GM18868 (cell line): ENCODE results near the gene MAPK1IP1L.
"Not testable (repeated sequence)": the region's sequence is repeated elsewhere in the genome, so short reads cannot be mapped to it uniquely, and the experiment has no call there.

ENCODE experiments used
- ATAC-seq: cut with Tn5 transposase; IDR thresholded peaks from one replicate; pipeline ENCODE4 v1.9.1; 2021; ENCODE audit warnings: mild to moderate bottlenecking, moderate library complexity; ENCODE audit not compliant: unreplicated experiment

Gene MAPK1IP1L

DNA sequence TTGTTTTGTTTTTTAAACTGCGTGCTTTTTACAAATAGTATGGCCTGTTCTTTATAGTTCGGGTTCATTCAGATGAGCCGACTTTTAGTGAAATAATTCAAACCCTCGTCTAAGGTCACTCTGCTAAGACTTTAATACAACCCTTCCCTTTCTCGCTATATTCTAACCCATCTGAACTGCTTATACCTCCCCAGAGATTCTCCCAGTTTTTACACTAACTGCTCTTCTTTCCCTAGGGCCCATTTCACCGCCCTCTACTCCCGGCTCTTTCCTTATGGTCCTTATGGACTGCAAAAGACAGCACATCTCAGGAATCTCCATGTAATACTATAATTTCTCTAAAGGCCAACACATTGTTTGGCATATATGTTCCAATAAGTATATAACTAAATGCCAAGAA, 2.1 kb downstream of the MAPK1IP1L start:
- ATAC-seq: no peak

DNA sequence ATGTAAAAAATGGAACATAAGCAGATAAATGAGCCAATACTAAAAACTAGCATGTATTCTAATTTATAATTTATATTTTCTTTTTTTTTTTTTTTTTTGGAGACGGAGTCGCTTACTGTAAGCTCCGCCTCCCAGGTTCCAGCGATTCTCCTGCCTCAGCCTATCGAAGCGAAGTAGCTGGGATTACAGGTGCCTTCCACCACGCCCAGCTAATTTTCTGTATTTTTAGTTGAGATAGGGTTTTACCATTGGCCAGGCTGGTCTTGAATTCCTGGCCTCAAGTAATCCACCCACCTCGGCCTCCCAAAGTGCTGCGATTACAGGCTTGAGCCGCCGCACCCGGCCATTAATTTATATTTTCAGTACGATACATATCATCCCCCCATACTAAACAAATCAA, 2.7 kb downstream of the MAPK1IP1L start:
- no peak for ATAC-seq

DNA sequence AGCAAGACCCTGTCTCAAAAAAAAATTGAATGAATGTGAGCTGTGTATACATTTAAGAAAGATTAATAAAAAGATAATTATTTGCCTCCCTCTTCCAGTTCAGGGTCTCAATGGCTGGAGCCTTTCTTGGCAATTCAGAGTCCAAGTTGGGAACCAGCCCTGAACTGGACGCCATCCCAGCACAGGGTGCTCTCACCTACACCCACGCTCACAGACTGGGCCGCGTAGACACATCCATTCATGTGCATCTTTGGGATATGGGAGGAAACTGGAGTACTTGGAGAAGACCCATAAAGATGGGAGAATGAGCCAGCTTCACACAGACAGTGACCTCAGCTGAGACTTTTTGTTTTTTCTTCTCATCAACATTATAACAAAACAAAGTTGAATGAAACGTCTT, 6.5 kb downstream of the MAPK1IP1L start:
- ATAC-seq: no peak

DNA sequence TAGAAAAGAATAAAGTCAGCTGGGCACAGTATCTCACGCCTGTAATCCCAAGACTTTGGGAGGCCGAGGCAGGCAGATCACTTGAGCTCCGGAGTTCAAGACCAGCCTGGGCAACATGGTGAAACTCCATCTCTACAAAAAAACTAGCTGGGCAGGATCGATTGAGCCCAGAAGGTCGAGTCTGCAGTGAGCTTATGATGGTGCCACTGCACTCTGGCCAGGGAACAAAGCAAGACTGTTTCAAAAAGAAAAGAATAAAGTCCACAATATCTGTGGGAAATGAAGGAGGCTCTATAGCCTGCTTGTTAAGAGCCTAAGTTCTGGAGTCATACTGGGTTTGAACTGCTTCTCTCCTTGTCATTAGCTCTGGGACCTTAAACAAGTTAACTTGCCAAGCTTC, 7.9 kb downstream of the MAPK1IP1L start:
- ATAC-seq: no peak

DNA sequence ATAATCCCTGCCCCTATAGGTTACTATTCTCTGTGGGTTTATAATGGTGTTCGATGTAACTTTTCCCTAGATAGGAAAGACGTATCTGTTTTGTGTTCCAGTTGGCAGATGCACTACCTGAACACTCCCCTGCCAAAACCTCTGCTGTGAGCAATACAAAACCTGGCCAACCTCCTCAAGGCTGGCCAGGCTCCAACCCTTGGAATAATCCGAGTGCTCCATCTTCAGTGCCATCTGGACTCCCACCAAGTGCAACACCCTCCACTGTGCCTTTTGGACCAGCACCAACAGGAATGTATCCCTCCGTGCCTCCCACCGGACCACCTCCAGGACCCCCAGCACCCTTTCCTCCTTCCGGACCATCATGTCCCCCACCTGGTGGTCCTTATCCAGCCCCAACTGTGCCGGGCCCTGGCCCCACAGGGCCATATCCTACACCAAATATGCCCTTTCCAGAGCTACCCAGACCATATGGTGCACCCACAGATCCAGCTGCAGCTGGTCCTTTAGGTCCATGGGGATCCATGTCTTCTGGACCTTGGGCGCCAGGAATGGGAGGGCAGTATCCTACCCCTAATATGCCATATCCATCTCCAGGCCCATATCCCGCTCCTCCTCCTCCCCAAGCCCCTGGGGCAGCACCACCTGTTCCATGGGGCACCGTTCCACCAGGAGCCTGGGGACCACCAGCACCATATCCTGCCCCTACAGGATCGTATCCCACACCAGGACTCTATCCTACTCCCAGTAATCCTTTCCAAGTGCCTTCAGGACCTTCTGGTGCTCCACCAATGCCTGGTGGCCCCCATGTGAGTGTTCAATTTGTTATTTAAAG, 11.3 kb downstream of the MAPK1IP1L start:
- ATAC-seq: no peak

DNA sequence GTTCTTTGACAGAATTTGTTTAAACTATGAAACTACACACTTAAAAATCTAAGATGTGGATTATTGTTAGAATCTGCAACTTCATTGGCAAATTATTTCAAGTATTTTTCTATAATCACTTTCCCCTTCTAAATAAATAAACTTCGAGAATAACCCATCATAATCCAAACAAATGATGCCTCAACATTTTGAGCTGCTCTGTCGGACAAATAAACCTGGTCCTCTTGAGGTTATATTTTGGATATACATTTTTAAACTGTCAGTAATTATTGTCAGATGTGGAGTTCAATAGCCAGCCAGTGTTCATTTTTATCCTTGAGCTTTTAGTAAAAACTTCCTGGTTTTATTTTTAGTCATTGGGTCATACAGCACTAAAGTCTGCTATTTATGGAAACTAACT, 13.4 kb downstream of the MAPK1IP1L start:
- not testable (repeated sequence) for ATAC-seq

DNA sequence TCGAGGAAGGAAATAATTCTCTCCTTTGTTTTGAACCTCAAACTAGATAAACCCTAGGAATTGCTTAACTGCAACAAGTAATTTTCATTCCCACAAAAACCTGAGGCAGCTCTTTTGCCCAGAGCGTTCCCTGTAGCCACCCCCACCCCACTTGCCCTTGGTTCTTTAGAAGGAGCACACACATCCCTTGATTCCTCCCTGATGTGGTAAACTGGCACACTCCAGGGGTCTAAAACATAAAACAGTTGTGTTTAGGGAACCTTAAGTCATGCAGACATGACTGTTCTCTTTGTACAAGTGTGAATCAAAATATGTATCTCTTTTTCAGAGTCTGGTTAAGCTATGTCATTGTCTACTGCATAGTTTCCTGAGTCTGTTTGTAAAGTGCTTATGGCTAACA, 14.0 kb downstream of the MAPK1IP1L start:
- ATAC-seq: no peak

DNA sequence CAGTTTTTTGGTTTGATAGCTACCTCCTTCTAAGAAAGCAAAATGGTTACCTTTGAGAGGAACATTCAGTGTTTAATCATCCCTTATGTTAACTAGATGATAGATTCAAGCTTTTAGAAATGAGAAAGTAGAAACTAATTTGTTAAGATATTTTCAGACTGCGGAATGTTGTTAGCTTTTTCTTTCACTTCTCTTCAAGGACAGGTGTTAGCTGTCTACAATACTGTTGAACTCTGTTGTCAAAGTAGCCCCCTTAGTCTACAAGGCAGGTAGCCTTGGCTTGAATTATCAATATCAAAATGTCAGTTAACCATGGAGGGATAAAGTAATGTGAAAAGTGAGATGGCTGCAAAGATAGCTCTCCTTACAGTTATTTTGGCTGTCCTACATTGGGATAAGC, 14.8 kb downstream of the MAPK1IP1L start:
- ATAC-seq: peak; percentile 40

DNA sequence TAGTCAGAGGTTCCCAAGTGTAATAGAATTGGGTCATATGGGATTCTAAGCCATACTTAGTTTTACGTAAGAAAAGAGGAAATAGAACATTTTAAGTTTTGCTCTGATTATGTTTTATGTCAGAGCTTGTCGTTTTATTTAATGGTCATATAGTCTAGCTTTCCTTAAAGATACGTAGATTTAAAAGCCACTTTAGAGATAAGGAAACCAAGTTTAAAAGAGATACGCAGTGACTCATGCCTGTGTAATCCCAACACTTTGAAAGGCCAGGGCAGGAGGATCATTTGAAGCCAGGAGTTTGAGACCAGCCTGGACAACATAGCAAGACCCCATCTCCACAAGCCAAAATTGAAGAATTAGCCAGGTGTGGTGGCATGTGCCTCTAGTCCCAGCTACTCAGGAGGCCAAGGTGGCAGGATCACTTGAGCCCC, 19.5 kb downstream of the MAPK1IP1L start:
- ATAC-seq: no peak

DNA sequence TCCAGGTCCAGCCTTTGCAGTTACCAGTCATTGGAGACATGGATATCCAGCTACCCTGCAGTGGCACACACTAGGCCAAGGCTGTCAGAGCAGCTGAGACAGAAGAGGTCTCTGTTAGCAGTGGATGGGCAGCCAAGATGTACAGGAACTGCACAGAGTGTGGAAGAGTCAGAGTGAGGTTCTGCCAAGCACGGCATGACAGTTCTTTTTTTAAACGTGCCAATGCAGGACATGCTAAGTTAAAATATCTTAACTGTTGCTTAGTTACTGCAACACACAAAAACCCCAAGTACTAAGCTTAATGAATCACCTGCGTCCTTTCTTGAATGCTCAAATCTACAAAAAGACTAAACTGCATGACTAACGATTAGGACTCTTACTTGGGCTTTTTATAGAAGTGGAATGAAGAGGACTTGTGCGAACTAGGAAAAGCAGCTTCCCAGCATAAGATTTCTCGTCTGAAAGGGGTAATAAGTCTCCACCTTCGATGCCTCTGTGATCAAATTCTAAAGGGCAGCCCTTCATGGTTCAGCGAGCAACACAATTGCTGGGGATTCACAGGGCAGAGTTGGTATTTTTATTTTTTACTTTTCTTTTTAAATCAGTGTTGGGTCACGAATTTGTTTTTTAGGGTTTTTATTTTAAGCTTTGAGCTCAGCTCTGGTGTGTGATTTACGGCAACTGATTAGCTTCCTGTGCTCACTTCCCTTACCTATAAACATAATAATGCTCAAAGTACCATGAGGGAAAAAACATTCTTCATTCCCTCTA, 20.6 kb downstream of the MAPK1IP1L start:
- peak; percentile 61 for ATAC-seq

DNA sequence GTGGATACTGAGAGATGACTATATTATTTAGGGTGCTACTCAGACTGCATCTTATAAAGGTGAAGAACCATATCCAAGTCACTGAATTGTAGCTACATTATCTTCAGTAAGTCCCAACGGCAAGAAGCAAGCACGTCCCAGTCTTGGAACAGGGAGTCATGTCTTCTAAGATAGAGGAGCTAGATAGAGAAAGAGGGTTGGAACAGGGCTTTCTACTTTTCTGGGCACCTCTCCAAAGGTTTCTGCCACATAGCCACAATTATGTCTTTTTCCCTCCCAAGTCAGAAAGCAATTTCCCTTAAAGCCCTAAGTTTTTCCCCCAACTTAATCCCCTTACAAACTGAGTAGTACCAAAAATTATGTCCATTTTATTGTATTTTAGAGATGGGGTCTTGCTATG, 22.4 kb downstream of the MAPK1IP1L start:
- ATAC-seq: no peak

DNA sequence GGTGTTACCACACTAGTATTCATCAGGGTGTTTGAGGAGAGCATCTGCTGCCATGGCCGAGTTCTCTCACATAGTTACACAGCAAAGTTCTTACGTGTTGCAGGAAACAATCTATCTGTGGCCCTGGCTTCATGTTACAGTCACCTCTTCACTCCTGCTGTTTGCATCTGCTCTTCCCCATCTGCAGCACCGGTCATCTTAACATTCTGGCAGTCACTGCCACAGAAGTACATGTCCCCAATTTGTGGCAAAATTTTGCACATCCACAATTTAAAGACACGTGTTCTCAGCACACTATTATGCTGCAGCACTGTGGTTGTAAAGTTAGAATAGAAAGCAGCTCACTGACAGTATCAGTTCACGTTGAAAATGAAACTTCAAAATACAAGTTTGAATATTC, 23.2 kb downstream of the MAPK1IP1L start:
- ATAC-seq: peak; percentile 46

DNA sequence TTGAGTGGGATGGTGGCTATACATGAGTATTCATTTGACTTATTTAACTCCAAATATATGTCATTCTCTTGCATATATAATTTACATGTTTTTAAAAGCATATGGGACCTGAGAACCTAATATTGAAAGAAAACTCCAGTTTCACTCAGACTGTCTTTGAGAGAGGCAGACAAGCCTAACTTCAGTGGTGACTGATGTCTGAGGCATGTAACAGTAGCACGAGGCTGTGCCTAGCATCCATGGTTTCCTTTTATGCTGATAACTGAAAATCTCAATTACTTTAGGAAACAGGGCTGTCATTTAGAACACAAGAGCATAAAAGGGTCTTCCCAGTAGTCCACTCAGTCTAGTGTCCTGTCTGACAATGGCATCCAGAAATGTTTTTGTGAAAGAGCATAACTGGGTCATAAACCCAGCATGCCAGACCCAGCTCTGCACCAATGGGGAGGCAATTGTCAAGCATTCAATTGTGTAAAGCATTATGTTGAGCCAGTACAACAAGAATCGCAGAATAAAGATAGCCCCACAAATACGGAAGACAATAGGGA, 24.3 kb downstream of the MAPK1IP1L start:
- no peak for ATAC-seq

DNA sequence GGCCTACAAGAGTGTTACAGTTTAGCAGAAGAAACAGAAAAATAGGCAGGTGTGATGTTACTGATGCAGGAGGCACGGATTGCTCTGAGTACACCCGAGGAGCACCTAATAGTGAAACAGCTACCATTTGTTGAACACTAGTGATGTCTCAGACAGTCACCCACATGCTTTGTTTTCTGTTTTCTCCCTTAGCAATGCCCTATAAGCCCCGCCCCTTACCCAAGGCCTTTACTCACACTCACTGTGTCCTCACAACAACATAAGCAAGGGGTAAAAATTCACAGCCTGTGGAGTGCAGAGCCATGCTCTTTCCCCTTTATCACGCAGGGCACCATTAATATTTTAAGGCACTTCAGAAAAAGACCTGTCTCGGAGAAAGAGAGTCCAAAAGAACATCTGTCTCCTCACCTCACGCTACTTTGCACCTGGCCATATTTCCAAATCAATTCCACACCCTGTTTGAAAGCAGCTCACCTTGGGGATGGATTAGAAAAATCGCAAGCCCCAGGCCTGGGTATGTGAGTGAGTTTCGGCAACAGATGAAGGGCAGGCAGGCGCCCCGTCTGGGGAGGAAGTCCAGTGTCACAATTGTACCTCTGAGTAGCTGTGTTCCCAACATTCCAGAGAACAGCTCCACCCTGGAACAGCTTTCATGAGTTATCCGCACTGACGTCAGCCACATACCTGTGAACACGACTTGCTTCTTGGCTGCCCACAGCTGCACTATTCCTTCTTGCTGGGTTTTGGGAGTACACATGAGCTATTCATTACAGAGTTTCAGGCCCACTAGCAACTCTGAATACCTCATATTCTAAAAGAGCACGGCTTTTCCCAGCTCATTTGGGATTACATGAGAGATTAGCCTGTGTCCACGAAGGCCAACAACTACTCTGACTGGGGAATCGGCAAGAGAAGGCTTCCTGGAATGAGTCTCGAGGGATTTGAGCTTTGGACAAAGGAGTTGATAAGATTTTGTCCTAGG, 26.0 kb downstream of the MAPK1IP1L start:
- ATAC-seq: peak; percentile 33

DNA sequence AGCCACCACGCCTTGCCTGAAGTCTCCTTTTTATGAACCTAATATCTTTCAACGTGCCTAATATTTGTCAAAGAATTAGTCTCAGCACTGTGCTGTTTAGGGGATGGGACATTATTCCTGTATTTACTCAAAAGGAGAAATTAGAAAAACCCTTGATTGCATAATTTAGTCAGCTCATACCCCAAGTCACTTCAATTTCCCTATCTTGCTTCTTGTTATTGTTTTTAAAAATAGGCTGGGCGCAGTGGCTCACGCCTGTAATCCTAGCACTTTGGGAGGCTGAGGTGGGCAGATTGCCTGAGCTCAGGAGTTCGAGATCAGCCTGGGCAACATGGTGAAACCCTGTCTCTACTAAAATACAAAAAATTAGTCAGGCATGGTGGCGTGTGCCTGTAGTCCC, 28.5 kb downstream of the MAPK1IP1L start:
- ATAC-seq: not testable (repeated sequence)

DNA sequence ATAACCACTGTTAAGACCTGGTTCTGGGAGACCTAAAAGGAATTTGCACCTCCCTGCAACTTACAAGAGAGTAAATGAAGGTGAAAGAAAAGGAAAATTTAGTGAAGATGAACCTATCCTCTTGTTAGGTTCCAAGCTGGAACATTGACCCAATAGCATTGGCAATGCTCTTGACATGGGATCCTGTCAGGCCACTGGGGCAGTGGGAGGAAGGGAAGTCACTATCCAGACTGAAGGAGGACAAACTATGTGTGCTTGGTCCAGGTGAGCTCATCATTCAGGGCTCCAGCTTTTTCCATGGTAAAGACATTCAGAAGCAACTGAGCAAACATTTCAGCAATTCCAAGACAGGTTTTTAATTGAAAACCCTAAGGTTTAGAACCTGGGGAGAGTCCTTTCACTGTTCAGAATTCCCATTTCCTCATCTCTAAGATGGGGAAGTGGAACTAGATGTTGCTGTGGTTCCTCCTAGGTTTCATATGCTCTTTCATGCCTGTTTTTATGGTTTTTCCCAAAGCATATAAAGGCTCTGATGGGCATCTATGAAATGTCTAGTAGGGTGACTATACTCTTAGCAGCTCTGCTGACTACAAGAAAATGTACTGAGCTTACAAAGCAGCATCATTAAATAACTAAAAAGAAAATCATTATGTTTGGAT, 33.1 kb downstream of the MAPK1IP1L start:
- ATAC-seq: no peak

DNA sequence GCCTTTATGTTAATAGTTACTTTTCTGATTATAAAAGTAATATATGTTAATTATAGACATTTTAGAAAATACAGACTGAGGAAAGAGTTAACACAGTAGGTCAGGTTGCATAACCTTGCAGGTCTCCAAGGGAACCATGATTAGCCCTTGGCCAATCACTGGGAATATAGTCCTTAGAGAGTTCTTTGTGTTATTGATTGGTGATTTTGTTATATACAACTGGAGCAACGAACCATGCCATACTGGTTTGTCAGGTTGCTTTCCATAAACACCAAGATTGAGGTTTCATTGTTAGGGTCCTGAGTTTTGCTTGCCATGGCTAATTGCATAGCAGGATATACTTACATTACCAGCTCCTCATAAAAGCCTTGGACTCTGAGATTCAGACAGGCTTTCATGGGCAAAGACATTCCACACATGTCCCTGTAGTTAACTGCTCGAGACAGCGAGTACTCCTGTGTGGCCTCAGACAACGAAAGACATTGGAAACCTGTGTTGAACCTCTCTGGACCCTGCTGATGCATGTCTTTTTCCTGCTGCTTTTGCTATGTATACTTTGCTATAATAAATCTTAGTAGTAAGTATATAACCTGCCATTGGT, 33.7 kb downstream of the MAPK1IP1L start:
- ATAC-seq: no peak

DNA sequence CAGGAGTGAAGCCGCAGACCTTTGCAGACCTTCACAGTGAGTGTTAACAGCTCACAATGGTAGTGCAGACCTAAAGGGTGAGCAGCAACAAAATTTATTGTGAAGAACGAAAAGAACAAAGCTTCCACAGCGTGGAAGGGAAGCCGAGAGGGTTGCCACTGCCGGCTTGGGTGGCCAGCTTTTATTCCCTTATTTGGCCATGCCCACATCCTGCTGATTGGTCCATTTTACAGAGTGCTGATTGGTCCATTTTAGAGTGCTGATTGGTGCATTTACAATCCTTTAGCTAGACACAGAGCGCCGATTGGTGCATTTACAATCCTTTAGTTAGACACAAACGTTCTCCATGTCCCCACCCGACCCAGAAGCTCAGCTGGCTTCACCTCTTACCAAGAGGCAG, 35.5 kb downstream of the MAPK1IP1L start:
- no peak for ATAC-seq

DNA sequence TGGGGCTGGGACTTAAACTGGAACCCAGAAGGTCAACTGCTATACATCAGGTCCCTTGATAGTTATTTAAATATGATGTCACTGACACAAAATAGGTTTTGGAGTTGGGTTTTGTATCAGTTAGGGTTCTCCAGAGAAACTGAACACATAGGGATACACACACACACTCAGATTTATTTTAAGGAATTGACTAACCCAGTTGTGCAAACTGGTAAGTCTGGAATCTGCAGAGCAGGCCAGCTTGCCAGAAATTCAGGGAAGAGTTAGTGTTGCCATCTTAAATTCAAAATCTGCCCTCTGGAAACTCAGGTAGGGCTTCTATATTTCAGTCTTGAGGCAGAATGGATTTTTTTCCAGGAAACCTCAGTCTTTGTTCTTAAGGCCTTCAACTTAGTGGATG, 36.9 kb downstream of the MAPK1IP1L start:
- ATAC-seq: no peak

DNA sequence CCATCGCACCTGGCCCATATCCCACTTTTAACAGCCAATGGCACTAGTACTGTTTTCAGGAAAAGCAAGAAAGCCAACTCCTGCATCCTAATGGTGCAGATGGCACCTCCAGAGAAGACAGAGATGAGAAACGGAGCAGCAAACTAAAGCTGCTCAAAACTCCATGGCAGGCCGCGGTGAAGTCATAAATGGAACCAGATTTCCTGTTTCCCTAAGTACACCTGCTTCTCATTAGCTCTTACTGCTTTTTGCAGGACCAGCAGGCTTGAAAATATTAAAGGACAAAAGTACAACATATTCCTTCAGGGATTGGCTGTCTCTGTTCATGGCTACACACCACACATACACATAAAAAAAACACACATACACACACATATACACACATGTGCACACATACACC, 40.9 kb downstream of the MAPK1IP1L start:
- ATAC-seq: no peak
